Sigmoid colon (tissue), 7 donors: ENCODE data around the gene NHEJ1. TPM values are rescaled to one million over a fixed set of nuclear protein-coding genes. Genes with fewer than 3 reads are reported as not detected.

Experiments
- DNase-seq: peaks from one replicate; pipeline ENCODE4 v3.0.0-alpha.2; 2019
- H3K27ac ChIP-seq, 4 donors: fragments of 200-600 bp; sonication (generic); one replicate each; pipeline ENCODE4 v1.5.1; 2016 to 2019; ENCODE audit warnings: mild to moderate bottlenecking in 1 of 4
- H3K27me3 ChIP-seq, 3 donors: fragments of 200-600 bp; sonication (generic); one replicate each; pipeline ENCODE4 v1.5.1; 2019; ENCODE audit warnings: mild to moderate bottlenecking in 1 of 3
- H3K36me3 ChIP-seq, 4 donors: fragments of 200-600 bp; sonication (generic); one replicate each; pipeline ENCODE4 v1.5.1; 2016 to 2019
- H3K4me1 ChIP-seq, 4 donors: fragments of 200-600 bp; sonication (generic); one replicate each; pipeline ENCODE4 v1.5.1; 2017 to 2019
- H3K4me3 ChIP-seq, 4 donors: fragments of 200-600 bp; sonication (generic); one replicate each; pipeline ENCODE4 v1.5.1; 2017 to 2019; ENCODE audit warnings: mild to moderate bottlenecking in 2 of 4, moderate library complexity in 1 of 4
- H3K9me3 ChIP-seq, 4 donors: fragments of 200-600 bp in 3 of 4; sonication (generic) in 3 of 4; one replicate each; pipeline versions ENCODE4 v1.5.1 to v1.6.1; 2013 to 2019
- CTCF ChIP-seq, 4 experiments: fragments of 450-650 bp in 3 of 4; fragments of 200-600 bp in 1 of 4; IDR thresholded peaks; one replicate each; pipeline ENCODE4 v1.5.1; 2016 to 2019; ENCODE audit warnings: antibody characterized with exemption in 4 of 4, mild to moderate bottlenecking in 3 of 4, moderate library complexity in 2 of 4
- EP300 ChIP-seq, 4 donors: sonication (generic); formaldehyde crosslinking; IDR thresholded peaks; one replicate each; pipeline ENCODE4 v1.6.1; 2017; ENCODE audit warnings: antibody characterized with exemption in 4 of 4
- POLR2A ChIP-seq, 2 donors: fragments of 450-650 bp; IDR thresholded peaks; one replicate each; pipeline ENCODE4 v1.6.1; 2016; ENCODE audit warnings: antibody characterized with exemption in 2 of 2, mild to moderate bottlenecking in 2 of 2, moderate library complexity in 2 of 2
- POLR2AphosphoS5 ChIP-seq, 4 donors: sonication (generic); formaldehyde crosslinking; IDR thresholded peaks; one replicate each; pipeline ENCODE4 v1.6.1; 2017; ENCODE audit warnings: antibody characterized with exemption in 4 of 4
- WGBS, 2 donors: extraction: QIAGEN DNeasy Blood & Tissue Kit; methylation state at CpG; one replicate each; pipeline ENCODE4 v1.1.7; 2013; 5-methylcytosine and 5-hydroxymethylcytosine counted together
- intact Hi-C: fragments of 100-400 bp; cut with DNase I; formaldehyde crosslinking; loops from one replicate; pipeline ENCODE4 v1.15.1; 2023
- polyA plus RNA-seq, 3 donors: library from polyadenylated mRNA; stranded (reverse); fragments of 200-250 nt; gene quantifications; one replicate each; pipeline ENCODE4 v1.2.3, GENCODE V29; 2013
- total RNA-seq, 4 donors: library from RNA; depleted of rRNA; stranded (reverse); fragments of >200 nt; gene quantifications; one replicate each; pipeline ENCODE4 v1.1.0, GENCODE V29; 2016
- donor health status: healthy with polysubstance abuse.
- donor health status: Bipolar disorder and iron deficiency.
- donor health status: healthy.

Gene NHEJ1
- total and polyA plus RNA-seq, 7 donors: 15.1 to 60.1 (median 22.5) TPM

- Histone ChIP-seq H3K36me3 (peaks cover 9 to 35% (median 21%) of the 10 kb centered on the region in 4 donors), H3K4me1 (no peaks in the 10 kb centered on the region), H3K27me3 (no peaks in the 10 kb centered on the region), H3K27ac (no peak overlapping the region), H3K4me3 (no peak overlapping the region), H3K9me3 (no peaks in the 10 kb centered on the region)
- WGBS, 2 donors: 84 to 88% methylated on average over 7 of the region's 7 CpGs
- no peak for TF ChIP-seq EP300 (IDR thresholded peaks at IDR 0.05)
- no peak for TF ChIP-seq CTCF (IDR thresholded peaks at IDR 0.05)
- no peak for TF ChIP-seq POLR2AphosphoS5 (IDR thresholded peaks at IDR 0.05)
- no peak for TF ChIP-seq POLR2A (IDR thresholded peaks at IDR 0.05)
- DNase-seq: peak; percentile 24
- intact Hi-C loops: no loop called here
These were observed 26.3 kb upstream of the NHEJ1 start for GRCh38 chr2:219186754-219187456.

GRCh38 chr2:219184121-219184520, 23.5 kb upstream of the NHEJ1 start:
- TF ChIP-seq CTCF (IDR thresholded peaks at IDR 0.05): no peak
- no peak for TF ChIP-seq POLR2A (IDR thresholded peaks at IDR 0.05)
- TF ChIP-seq POLR2AphosphoS5 (IDR thresholded peaks at IDR 0.05): no peak
- TF ChIP-seq EP300 (IDR thresholded peaks at IDR 0.05): no peak
- DNase-seq: no peak
- intact Hi-C loops: no loop called here
- Histone ChIP-seq H3K4me1 (peaks cover 0 to 11% (median 10%) of the 10 kb centered on the region in 4 donors), H3K27ac (no peak overlapping the region), H3K27me3 (no peaks in the 10 kb centered on the region), H3K36me3 (peaks cover 29 to 60% (median 40%) of the 10 kb centered on the region in 4 donors), H3K9me3 (no peaks in the 10 kb centered on the region), H3K4me3 (no peak overlapping the region)
- WGBS, 2 donors: 88 to 90% methylated on average over 2 of the region's 2 CpGs

GRCh38 chr2:219183151-219183772, 22.6 kb upstream of the NHEJ1 start:
- Histone ChIP-seq H3K4me1 (peaks cover 0 to 17% (median 16%) of the 10 kb centered on the region in 4 donors), H3K36me3 (peaks cover 29 to 60% (median 40%) of the 10 kb centered on the region in 4 donors), H3K27ac (peak overlapping the region in 1 of 4 donors; percentile 6), H3K4me3 (no peak overlapping the region), H3K27me3 (no peaks in the 10 kb centered on the region), H3K9me3 (no peaks in the 10 kb centered on the region)
- TF ChIP-seq EP300 (IDR thresholded peaks at IDR 0.05) (no peak), POLR2AphosphoS5 (IDR thresholded peaks at IDR 0.05) (no peak), POLR2A (IDR thresholded peaks at IDR 0.05) (no peak), CTCF (IDR thresholded peaks at IDR 0.05) (no peak)
- peak; percentile 48 for DNase-seq
- intact Hi-C loops: no loop called here
- WGBS, 2 donors: 64 to 91% methylated on average over 6 of the region's 6 CpGs

GRCh38 chr2:219182331-219183150, 21.9 kb upstream of the NHEJ1 start:
- Histone ChIP-seq H3K4me1 (peaks cover 0 to 18% (median 16%) of the 10 kb centered on the region in 4 donors), H3K4me3 (no peak overlapping the region), H3K36me3 (peaks cover 29 to 60% (median 40%) of the 10 kb centered on the region in 4 donors), H3K27ac (peak overlapping the region in 1 of 4 donors; percentile 6), H3K27me3 (no peaks in the 10 kb centered on the region), H3K9me3 (no peaks in the 10 kb centered on the region)
- 41 to 71% methylated on average over 8 of the region's 8 CpGs for WGBS, 2 donors
- TF ChIP-seq POLR2A (IDR thresholded peaks at IDR 0.05) (no peak), POLR2AphosphoS5 (IDR thresholded peaks at IDR 0.05) (no peak), CTCF (IDR thresholded peaks at IDR 0.05) (no peak), EP300 (IDR thresholded peaks at IDR 0.05) (no peak)
- DNase-seq: peak; percentile 58
- intact Hi-C loops: no loop called here
